ENCODE data around the gene CCDC183. TPM values are rescaled to one million over a fixed set of nuclear protein-coding genes. Genes with fewer than 3 reads are reported as not detected.
A peak's percentile ranks its signal among the peaks of the same experiment; 100 is the strongest.

CCDC183 gene
- total RNA-seq, 1 experiment from 2014 or later: 4.2 TPM

- H3K36me3 Mint-ChIP-seq (ENCODE audit: insufficient read depth, unreplicated experiment): peaks cover 62% of the 10 kb centered on the region
These were observed 12.1 kb downstream of the CCDC183 start for GRCh38 chr9:136808075-136808805.

GRCh38 chr9:136808806-136809158 is 12.6 kb downstream of the CCDC183 start:
- DNase-seq: no peak
- Mint-ChIP-seq H3K27ac (ENCODE audit: unreplicated experiment) (peak overlapping the region; percentile 58), H3K36me3 (ENCODE audit: insufficient read depth, unreplicated experiment) (peaks cover 67% of the 10 kb centered on the region), H3K4me3 (ENCODE audit: unreplicated experiment) (peak overlapping the region; percentile 75), H3K4me1 (ENCODE audit: low read depth, unreplicated experiment) (peaks cover 6% of the 10 kb centered on the region), H3K9me3 (ENCODE audit: unreplicated experiment) (no peaks in the 10 kb centered on the region), H3K27me3 (ENCODE audit: insufficient read depth, unreplicated experiment) (no peaks in the 10 kb centered on the region)
- peaks cover 18% of the 10 kb centered on the region; the same call in 1 of the 2 replicates for H3K4me1 ChIP-seq
- POLR2A ChIA-PET: interaction anchor here (0.5 kb wide), 1 partner anchor 1068 kb away, joined by 3 read pairs; no protein-coding TSS in a partner anchor
- TF ChIP-seq CTCF (IDR thresholded peaks at IDR 0.05; ENCODE audit: insufficient read depth in 1 of 2, low read depth in 1 of 2, low read length in 1 of 2, severe bottlenecking in 1 of 2, unreplicated experiment in 1 of 2): no peak
- H3K9me3 ChIP-seq: no peaks in the 10 kb centered on the region
- CTCF ChIA-PET: no interaction called here
- H3K27me3 ChIP-seq (replicated peaks; ENCODE audit: control insufficient read depth, insufficient read depth, low read length): no peaks in the 10 kb centered on the region
- H3K36me3 ChIP-seq (ENCODE audit: control insufficient read depth, insufficient read depth, low read length): peaks cover 5% of the 10 kb centered on the region
- intact Hi-C loops (cut with micrococcal nuclease; ENCODE audit: unreplicated experiment): loop anchor here (5.0 kb wide), 1 partner anchor 39 kb away; the partner anchor contains the start of gene PHPT1
- BruUV-seq (replicated peaks): no TSS peak
- H3K4me3 ChIP-seq (ENCODE audit: low read depth, low read length): peak overlapping the region; percentile 90

More at GRCh38 chr9:136808075-136808805, 12.1 kb downstream of the CCDC183 start:
- Histone ChIP-seq H3K9me3 (no peaks in the 10 kb centered on the region), H3K36me3 (ENCODE audit: control insufficient read depth, insufficient read depth, low read length) (peaks cover 7% of the 10 kb centered on the region), H3K4me3 (ENCODE audit: low read depth, low read length) (peak overlapping the region; percentile 90), H3K27me3 (replicated peaks; ENCODE audit: control insufficient read depth, insufficient read depth, low read length) (no peaks in the 10 kb centered on the region), H3K4me1 (peaks cover 18% of the 10 kb centered on the region; the same call in 1 of the 2 replicates)
- DNase-seq: peak in 1 of 2 experiments; percentile 60
- H3K4me1 Mint-ChIP-seq (ENCODE audit: low read depth, unreplicated experiment): peaks cover 6% of the 10 kb centered on the region
- CTCF ChIA-PET: interaction anchor here (0.7 to 1.4 kb wide), 3 partner anchors 34 to 81 kb away, joined by 3 to 5 read pairs (median 4); partner anchors contain the start of gene AJM1
- H3K27ac Mint-ChIP-seq (ENCODE audit: unreplicated experiment): peak overlapping the region; percentile 58
- BruUV-seq (replicated peaks): no TSS peak
- POLR2A ChIA-PET: interaction anchor here (0.5 to 1.3 kb wide), 3 partner anchors 262 to 1067 kb away, joined by 3 read pairs; partner anchors contain the start of genes MAN1B1 and SAPCD2
- no peaks in the 10 kb centered on the region for H3K27me3 Mint-ChIP-seq (ENCODE audit: insufficient read depth, unreplicated experiment)
- no peak for TF ChIP-seq CTCF (IDR thresholded peaks at IDR 0.05; ENCODE audit: insufficient read depth in 1 of 2, low read depth in 1 of 2, low read length in 1 of 2, severe bottlenecking in 1 of 2, unreplicated experiment in 1 of 2)
- H3K9me3 Mint-ChIP-seq (ENCODE audit: unreplicated experiment): no peaks in the 10 kb centered on the region
- intact Hi-C loops (cut with micrococcal nuclease; ENCODE audit: unreplicated experiment): loop anchor here (5.0 kb wide), 1 partner anchor 39 kb away; the partner anchor contains the start of gene PHPT1
- H3K4me3 Mint-ChIP-seq (ENCODE audit: unreplicated experiment): peak overlapping the region; percentile 75

- Mint-ChIP-seq H3K9me3 (ENCODE audit: unreplicated experiment) (no peaks in the 10 kb centered on the region), H3K36me3 (ENCODE audit: insufficient read depth, unreplicated experiment) (peaks cover 87% of the 10 kb centered on the region), H3K4me3 (ENCODE audit: unreplicated experiment) (no peak overlapping the region), H3K4me1 (ENCODE audit: low read depth, unreplicated experiment) (peaks cover 7% of the 10 kb centered on the region), H3K27me3 (ENCODE audit: insufficient read depth, unreplicated experiment) (no peaks in the 10 kb centered on the region), H3K27ac (ENCODE audit: unreplicated experiment) (peak overlapping the region; percentile 52)
- intact Hi-C loops (cut with micrococcal nuclease; ENCODE audit: unreplicated experiment): no loop called here
- TF ChIP-seq CTCF (IDR thresholded peaks at IDR 0.05; ENCODE audit: insufficient read depth in 1 of 2, low read depth in 1 of 2, low read length in 1 of 2, severe bottlenecking in 1 of 2, unreplicated experiment in 1 of 2): no peak
- BruUV-seq (replicated peaks): no TSS peak
- 0 out of 2 replicates have a peak, but pooled peaks cover 3% of the 10 kb centered on the region for H3K4me1 ChIP-seq
- POLR2A ChIA-PET: no interaction called here
- H3K27me3 ChIP-seq (replicated peaks; ENCODE audit: control insufficient read depth, insufficient read depth, low read length): no peaks in the 10 kb centered on the region
- H3K9me3 ChIP-seq: no peaks in the 10 kb centered on the region
- no peak overlapping the region for H3K4me3 ChIP-seq (ENCODE audit: low read depth, low read length)
- peaks cover 4% of the 10 kb centered on the region for H3K36me3 ChIP-seq (ENCODE audit: control insufficient read depth, insufficient read depth, low read length)
- no peak for DNase-seq
- CTCF ChIA-PET: interaction anchor here (0.5 to 1.2 kb wide), 3 partner anchors 28 to 652 kb away, joined by 3 to 4 read pairs (median 3); partner anchors contain the start of gene AJM1
These were observed 18.7 kb downstream of the CCDC183 start for GRCh38 chr9:136814725-136815421.

Data from Caco-2 (cell line).